Measurements from ENCODE around the gene DUS3L.

The DUS3L gene, protein sequence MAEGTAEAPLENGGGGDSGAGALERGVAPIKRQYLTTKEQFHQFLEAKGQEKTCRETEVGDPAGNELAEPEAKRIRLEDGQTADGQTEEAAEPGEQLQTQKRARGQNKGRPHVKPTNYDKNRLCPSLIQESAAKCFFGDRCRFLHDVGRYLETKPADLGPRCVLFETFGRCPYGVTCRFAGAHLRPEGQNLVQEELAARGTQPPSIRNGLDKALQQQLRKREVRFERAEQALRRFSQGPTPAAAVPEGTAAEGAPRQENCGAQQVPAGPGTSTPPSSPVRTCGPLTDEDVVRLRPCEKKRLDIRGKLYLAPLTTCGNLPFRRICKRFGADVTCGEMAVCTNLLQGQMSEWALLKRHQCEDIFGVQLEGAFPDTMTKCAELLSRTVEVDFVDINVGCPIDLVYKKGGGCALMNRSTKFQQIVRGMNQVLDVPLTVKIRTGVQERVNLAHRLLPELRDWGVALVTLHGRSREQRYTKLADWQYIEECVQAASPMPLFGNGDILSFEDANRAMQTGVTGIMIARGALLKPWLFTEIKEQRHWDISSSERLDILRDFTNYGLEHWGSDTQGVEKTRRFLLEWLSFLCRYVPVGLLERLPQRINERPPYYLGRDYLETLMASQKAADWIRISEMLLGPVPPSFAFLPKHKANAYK

DNA sequence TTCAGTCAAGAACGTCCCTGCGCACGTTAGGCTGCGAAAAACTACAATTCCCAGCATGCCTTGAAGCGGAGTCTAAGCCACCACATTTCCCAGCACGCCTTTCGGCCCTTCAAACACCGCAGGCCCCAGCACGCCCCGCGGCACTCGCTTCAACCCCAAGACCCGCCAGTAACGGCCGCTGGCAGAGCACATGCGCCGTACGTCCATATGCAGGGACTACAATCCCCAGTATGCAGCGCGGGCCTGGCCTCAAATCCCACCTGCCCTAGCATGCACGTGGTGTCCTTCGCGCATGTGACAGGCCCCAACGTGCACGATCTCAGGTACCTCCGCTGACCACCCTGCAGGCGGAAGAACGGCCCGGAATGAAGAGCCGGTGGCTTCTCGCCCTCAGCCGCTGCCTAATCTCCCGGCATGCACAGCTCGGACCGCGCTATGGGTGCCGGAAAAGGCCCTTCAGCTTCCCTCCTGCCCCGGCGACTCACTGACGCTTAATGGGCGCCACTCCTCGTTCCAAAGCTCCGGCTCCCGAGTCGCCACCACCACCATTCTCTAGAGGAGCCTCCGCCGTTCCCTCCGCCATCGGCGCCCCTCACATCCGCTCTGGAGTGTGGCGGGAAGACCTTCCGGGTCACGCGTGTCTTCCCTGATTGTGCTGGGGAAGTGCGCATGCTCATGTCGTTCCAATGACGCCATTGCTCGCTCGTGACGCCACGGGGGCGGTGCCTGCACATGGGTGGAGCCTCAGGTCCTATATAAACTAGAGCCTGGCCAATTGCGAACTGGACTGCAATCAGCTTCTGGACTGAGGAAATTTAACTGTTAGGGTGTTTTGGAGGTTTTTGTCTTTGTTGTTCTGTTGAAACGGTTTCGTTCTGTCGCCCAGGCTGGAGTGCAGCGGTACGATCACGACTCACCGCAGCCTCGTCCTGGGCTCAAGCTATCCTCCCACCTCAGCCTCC lies at the start of gene DUS3L:
Gene DUS3L, minus strand, starts transcription at position 605 of the 962 bp plus-strand sequence. Its CDS starts 22 bp downstream, at position 583.
- DNase-seq, result peak; percentile 97

DNA sequence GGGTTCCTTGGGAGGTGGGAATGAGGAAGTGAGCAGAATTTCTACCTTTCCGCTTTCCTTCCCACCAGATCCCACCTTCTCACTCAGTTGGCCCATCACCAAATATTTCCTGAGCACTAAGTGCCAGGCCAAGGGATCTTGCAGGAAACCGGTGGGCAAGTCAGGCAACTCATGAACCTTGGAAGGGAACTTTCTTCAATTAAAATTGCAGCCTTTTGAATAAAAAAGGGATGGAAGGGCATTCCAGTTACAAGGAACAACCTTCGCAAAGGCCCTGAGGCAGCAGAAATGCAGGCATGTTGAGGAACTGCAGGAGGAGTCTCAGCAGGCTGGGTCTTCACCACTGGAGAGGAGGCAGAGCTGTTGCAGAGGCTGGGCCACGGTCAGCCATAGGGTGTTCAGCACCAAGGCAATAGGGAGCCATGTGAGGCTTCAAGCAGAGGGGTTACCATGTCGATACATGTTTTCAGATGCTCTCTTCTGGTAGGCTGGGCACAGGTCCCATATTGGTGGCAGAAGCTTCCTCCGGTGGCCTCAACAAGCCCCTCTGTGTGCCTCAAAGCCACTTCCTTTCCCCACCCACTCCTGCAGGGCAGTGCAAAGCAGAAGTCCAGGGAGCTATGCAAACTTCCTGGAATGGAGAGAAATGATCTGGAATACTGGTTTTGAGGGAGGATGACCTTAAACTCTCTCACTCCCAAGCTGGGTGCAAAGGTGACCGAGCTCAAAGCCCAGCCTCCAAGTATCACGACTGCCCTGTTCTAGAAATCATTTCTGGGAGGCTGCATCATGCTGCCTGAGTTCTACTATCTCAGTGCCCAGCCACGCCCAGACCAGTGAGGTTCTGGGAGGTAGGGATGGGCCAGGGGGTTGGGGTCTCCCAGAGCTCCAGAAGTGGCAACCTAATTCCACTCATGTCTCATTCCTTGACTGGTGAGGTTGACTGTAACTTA lies 48.4 kb upstream of the DUS3L start, which contains the start of gene FUT6:
Gene FUT6, minus strand, starts transcription at position 638 of the 953 bp plus-strand sequence. CDS start 7,135 bp downstream, outside the sequence.
- DNase-seq, result no peak

DNA sequence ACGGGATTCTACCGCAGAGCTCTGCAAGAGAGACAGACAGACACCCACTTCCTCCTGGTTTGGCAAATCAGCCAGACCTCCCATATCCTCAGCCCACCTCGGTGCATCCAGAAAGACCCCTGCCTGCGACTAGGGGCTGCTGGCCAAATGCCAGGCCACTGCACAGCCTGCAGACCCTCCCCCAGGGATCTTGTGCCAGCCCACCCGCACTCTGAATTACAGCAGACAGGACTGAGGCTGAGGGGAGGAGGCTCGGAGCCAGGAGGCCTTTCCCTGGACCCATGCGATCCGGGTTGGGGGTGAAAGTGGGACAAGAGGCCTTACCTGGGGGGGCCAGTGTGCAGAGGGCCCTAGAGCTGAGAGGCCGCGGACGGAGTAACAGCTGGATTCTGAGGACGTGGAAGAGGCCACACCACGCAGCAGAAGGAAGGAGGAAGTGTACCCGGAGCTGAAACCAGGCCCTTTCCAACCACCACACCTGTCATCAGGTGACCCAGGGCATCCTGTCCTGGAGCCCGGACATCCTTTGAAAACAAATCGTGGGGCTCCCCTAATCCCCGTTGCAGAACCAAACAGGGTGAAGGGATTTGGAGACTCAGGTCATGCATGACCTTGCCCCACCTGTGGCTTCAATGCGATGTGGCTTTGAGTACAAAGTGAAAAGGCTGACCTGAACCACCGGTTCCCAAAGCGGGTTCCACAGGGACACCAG lies 47.5 kb upstream of the DUS3L start:
- no peak for DNase-seq

DNA sequence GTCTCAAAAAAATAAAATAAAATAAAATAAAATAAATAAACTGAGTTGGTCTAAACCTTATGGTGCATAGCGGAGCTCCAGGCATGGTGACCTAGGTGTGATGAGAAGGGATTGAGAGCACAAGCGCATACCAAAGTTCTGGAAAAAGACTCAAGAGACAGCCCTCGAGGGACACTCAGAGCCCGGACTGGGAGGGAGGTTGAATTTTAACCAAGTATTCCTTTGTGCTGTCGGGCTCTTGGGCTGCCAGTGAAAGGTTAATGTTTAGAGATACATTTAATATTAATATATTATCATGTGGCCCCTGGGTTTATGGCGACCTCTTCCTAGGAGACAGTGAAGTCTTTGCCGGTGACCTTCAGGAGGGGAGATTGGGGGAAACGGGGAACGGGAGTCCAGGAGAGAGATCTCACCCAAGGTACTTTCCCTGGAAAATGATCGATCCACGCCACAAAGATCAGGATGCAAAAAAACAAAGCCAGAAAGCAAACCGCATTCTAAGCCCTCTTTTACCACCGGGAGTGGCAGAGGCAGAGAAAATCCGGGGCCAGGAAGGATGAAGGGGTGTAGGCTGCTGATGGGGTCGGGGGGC lies 46.9 kb upstream of the DUS3L start:
- DNase-seq, result no peak

DNA sequence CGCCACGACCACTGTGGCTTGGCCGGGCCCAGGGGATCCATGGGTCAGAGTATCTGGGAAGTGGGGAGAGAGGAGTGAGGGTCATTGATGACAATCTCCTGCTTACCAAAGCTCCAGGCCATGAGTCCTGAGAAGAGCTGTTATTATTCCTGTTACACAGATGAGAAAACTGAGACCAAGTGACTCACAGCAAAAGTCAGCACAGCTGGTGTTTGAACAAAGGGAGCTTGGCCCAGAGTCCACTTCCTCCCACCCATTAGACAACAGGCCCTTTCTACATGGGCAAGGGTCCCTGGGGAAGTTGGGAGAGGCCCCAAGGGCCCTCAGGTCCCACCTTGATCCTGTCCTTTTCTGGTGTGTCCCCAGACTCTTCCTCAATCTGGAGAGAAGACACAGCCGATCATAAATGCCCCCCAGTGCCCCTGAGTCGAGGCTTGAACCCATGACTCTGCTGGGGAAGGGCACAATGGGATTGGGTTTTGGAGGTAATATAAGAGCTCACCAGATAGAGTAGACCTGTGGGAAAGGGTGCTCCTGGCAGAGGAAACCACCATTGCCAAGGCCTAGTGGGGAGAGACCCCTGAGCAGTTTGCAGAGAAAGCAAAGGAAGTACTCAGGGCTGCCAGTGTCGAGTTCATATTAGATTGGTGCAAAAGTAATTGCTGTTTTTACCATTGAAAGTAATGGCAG lies 41.7 kb upstream of the DUS3L start:
- no peak for DNase-seq

DNA sequence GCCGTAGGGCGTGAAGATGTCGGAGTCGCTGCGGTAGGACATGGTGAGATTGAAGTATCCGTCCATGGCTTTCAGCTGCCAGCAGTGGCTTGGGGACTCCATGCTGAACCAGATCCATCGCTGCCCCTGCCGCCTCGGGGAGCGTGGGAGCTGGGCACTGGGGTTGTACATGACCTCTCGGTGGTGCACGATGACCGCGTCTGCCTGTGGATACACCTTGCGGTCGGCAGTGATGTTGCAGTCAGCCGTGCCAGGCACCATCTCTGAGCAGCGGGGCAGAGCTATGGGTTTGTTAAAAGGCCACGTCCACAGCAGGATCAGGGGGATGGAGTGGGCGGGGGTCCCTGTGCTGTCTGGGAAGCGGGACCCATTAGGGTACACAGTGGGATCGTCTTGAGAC lies 41.1 kb upstream of the DUS3L start:
- no peak for DNase-seq

DNA sequence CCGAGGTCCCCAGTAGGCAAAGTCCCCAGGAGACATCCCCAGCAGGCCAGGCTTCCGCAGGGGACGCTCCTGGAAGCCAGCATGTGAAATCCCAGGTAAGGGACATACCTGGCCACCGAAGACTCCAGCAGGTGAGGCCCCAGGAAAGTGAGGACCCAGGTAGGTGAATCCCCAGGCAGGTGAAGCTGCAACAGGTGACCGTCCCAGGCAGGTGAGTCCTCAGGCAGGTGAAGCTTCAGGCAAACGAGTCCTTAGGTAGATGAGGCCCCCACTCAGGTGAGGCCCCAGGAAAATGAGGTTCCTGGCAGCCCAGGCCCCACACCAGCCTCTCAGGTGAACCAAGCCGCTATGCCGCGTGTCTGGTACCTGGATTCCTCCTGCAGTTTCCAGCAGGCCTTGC lies 40.2 kb upstream of the DUS3L start:
- DNase-seq, result no peak

DNA sequence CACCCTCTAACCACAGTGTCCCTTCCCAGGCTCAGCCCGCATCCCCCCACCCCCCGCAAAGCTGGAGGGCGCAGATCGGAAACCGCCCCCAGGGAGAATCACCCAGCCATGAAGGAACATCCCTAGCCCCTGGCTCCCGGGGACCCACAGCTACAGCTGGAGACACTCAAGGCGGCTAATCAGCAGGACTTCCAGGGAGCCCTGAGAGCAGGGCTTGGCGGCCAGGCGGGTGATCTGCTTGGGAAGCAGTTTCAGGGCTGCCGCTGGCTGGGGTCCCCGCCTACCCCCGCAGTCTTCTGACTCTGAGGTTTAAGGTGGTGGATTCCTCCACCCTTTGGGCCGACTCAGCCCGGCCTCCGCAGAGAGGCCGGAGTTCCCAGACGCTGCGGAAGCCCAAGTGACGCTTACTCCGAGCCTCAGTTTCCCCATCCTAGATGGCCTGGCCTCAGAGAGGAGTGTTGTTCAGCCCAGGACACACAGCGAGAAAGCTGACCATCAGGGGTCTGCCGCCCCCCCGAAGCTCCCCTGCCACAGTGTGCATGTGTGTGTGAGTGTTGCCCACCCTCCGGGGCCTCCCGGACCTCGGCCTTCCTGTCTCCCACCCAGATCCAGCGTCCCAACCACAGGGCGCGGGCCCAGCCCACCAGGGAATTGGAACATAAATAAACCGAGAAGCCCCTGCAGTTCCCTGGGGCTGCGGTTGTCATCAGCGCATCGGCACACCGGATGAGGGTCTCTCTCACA lies 38.8 kb upstream of the DUS3L start:
- no peak for DNase-seq

DNA sequence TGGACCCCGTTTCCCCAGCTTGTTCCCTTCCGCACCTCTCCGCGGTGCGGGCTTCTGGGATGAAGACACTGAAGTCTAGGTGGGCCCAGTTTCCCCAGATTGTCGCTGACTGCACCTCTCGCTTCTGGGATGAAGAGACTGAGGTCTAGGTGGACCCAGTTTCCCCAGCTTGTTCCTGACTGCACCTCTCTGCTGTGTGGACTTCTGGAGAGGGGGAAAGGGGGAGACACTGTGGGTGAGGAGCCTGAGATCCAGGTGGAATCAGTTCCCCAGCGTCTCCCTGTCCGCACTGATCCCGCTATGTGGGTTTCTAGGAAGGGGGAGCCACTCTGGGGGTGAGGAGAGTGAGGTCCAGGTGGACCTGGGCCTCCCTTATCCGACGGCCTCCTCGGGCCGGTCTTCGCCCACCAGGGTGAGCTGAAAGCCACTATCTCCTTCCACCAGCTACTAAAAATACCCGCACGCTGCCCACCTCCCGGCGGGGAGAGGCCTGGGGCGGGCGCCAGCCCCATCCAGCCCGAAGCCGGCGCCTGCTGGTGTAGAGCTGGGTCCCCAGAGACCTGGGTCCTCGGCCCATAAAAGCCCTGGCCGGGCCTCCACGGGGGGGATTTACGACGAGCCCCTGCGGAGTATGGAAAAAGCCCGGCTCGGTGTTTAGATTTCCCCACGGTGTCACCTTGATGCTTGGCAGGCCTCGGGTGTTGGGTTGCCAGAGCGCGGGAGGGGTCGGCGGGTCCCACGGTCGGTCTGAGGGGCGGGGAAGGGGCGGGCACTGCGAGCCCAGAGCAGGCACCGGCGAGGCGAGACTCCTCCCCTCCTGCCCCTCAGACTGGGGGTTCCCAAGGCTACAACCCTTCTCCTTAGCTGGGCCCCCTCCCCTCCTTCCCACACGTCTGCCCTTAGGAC lies 38.0 kb upstream of the DUS3L start:
- peak; percentile 7 for DNase-seq

DNA sequence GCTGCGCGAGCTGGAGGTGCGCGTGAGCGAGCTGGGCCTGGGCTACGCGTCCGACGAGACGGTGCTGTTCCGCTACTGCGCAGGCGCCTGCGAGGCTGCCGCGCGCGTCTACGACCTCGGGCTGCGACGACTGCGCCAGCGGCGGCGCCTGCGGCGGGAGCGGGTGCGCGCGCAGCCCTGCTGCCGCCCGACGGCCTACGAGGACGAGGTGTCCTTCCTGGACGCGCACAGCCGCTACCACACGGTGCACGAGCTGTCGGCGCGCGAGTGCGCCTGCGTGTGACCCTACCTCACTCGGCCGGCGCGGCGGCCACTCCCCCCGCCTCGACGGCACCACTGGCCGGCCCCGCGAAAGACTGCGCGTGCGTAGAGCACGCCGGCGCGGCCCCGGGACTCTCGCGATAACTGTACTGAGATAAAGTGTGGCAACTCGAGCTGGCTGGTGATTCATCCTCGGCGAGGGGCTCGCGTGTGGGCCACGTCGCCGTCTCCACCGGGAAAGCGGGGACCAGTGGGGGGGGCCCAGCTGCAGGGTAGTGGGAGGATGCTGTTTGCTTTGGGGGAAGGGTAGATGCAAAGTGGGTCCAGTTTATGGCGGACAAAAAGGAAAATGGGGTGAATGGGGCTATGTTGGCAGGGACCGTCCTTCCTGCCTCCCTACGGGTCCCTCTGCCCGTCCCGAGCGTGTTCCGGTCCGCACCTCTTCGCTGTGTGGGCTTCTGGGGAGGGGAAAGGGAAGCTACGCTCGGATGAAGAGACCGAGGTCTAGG lies 37.1 kb upstream of the DUS3L start:
- DNase-seq, result peak; percentile 94

DNA sequence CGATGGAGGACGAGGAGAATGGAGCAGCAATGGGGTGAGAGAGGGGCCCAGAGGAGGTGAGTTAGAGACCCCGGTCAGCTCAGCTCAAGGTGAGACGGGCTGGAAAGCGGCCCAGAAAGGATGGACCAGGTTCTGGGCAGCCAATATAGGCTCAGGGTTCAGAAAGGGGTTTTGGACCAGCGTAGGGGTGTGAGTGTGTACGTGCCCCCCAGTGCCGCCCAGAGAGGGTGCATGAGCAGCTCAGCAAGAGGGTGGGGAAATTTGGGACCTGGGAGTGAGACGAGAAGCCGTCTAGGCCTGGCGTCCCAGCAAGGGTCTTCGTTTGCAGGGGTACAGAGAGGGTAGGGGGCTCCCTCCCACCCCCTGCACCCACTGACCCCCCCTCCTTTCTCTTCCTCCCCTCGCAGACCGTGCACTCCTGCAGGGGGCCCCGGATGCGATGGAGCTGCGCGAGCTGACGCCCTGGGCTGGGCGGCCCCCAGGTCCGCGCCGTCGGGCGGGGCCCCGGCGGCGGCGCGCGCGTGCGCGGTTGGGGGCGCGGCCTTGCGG lies 36.5 kb upstream of the DUS3L start:
- no peak for DNase-seq

DNA sequence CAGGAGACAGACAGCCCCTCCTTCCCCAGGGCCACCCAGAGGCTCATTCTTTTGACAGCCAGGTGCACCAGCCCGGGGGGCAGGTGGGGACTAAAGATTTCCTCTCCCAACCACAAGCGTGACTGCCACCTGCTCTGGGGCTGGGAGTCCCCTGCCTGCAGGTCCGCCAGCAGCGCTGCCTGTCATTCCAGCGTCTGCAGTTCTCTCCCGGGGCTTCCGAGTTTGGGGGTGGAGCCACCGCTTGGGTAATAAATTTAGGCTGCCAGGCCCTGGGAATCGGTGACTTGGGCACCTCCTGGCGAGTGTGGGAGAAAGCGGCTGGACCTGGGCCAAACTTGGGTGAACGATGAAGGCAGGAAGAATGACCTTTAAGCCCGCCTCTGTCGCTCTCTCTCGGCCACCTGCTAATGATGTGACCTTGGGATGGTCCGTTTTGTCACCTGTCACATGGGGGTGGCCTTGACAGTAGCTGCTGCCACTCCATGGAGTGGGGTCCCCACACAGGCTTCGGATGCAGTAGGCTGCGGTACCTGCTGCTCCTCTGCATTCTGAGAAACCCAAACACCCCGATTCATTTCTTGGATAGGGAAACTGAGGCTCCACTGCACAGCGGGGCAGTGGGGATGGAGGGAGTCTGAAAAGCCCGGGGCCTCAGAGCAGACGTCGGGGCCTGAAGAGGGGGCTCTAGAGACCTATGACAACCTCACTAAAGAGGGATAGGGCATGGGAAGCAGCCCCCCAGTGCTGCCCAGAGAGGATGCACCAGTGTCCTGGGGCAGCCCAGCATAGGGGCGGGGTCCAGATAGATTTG lies 35.8 kb upstream of the DUS3L start:
- peak; percentile 33 for DNase-seq

DNA sequence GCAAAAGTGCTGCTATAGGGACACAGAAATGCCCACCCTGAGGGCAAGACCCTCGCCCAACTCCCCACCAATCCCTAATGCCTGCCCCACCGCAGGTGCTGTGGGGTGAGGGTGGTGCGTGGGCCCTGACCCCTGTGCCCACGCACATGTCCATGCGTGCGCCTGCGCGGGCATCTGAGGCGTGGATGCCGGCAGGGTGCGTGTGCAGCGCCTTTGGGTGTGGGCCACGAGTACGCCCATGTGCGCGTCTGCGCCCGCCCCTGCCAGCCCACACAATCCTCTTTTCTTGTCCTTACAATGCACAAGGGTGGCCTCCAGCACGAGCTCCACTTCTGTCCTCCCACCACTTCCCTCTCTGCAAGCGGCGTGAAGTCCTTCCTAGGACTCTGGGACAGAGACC lies 34.2 kb upstream of the DUS3L start:
- DNase-seq, result no peak

DNA sequence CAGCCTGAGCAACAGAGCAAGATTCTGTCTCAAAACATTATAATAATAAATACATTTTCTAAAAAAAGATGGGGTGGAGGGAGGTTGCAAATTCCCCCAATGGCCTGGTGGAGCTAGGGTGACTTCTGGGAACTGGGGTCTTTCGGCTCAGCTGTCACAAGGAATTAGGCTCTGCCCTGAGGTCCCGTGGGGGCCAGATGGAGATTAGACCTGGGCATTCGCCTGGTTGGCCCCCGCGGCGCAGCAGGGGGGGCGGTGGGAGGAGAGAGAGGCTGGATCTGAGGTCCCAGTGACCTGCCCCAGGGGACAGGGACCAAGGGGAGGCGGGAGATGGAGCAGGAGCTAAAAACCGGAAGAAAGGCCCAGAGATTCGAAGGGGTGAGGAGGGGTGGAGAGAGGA lies 33.8 kb upstream of the DUS3L start:
- no peak for DNase-seq

DNA sequence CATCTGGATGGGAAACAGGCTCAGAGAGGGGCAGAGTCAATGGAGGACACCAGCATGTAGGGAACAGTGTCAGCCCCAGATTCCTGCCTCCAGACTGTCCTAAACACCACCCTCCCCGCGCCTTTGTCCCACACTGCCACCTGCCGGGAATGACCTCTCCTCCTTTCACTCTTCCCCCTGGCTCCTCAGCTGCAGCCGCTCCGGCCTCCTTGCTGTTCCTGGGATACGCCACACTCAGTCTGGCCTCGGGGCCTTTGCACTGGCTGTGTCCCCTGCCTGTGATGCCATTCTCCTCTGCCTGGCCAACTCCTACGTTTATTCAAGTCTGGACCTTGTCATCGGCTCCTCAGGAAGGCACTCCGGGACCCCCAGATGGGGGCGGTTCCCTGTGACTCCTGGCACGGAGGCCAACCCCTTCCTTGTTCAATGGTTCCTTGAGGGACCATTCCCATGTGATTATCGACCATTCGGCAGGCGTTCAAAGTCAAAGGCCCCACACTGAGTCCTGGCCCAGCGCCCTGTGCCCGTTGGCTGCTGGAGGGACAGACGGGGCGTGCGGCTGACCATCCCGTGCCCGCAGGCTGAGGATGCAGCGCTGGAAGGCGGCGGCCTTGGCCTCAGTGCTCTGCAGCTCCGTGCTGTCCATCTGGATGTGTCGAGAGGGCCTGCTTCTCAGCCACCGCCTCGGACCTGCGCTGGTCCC lies 32.8 kb upstream of the DUS3L start:
- no peak for DNase-seq
